C4-2B (cell line): ENCODE measurements around the gene PI4K2B.
"Not testable (repeated sequence)": the region's sequence is repeated elsewhere in the genome, so short reads cannot be mapped to it uniquely, and the experiment has no call there.

Experiments
- ZFX ChIP-seq: fragments of 450-650 bp; IDR thresholded peaks from 2 replicates; pipeline ENCODE4 v1.6.1; 2017
- TF ChIP-seq, protein P1 (sequence below): fragments of 450-650 bp; conservative IDR thresholded peaks from 2 replicates; pipeline ENCODE4 v1.5.1; 2017; ENCODE audit warnings: mild to moderate bottlenecking

DNA sequence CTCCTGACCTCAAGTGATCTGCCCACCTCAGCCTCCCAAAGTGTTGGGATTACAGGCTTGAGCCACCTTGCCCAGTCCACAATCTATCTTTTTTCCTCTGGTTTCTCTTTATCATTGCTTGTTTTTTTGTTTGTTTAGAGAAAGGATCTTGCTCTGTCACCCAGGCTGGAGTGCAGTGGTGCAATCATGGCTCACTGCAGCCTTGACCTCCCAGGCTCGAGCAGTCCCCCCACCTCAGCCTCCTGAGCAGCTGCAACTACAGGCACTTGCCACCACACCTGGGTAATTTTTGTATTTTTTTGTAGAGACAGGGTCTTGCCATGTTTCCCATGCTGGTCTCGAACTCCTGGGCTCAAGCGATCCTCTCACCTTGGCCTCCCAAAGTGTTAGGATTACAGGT is 94.6 kb downstream of the PI4K2B start:
- TF ChIP-seq, protein P1, sequence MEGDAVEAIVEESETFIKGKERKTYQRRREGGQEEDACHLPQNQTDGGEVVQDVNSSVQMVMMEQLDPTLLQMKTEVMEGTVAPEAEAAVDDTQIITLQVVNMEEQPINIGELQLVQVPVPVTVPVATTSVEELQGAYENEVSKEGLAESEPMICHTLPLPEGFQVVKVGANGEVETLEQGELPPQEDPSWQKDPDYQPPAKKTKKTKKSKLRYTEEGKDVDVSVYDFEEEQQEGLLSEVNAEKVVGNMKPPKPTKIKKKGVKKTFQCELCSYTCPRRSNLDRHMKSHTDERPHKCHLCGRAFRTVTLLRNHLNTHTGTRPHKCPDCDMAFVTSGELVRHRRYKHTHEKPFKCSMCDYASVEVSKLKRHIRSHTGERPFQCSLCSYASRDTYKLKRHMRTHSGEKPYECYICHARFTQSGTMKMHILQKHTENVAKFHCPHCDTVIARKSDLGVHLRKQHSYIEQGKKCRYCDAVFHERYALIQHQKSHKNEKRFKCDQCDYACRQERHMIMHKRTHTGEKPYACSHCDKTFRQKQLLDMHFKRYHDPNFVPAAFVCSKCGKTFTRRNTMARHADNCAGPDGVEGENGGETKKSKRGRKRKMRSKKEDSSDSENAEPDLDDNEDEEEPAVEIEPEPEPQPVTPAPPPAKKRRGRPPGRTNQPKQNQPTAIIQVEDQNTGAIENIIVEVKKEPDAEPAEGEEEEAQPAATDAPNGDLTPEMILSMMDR = not testable (repeated sequence)
- TF ChIP-seq ZFX = not testable (repeated sequence)
